ENCODE measurements around the gene FRMD1. TPM values are rescaled to one million over a fixed set of nuclear protein-coding genes. Genes with fewer than 3 reads are reported as not detected.

The FRMD1 gene
- total and polyA plus RNA-seq, 2 donors (not counting 3 experiments of a cell fraction or from before 2014, with no cell fraction given) = not detected

Other genes with a start within 250 kb of the FRMD1 start
- not detected in 2 replicates for gene KIF25, start 81.5 kb downstream of the FRMD1 start, total RNA-seq
- gene KIF25, start 81.5 kb downstream of the FRMD1 start, polyA plus RNA-seq = not detected in 2 replicates
- not detected in 2 replicates for gene DACT2, start 240.6 kb upstream of the FRMD1 start, total RNA-seq
- gene DACT2, start 240.6 kb upstream of the FRMD1 start, polyA plus RNA-seq = not detected in 2 replicates